PC-3 (cell line): ENCODE measurements around the gene FOXQ1.

Experiments used
- EZH2 ChIP-seq: fragments of 300-600 bp; sonication (generic); IDR thresholded peaks from one replicate; pipeline ENCODE4 v1.6.1; 2017; ENCODE audit warnings: antibody characterized with exemption, mild to moderate bottlenecking, low read length; ENCODE audit not compliant: unreplicated experiment
- TF ChIP-seq, protein P1 (sequence below): fragments of 300-600 bp; sonication (generic); conservative IDR thresholded peaks from 2 replicates; pipeline ENCODE4 v1.5.1; 2017; ENCODE audit warnings: antibody characterized with exemption, low read depth, mild to moderate bottlenecking, low read length

DNA sequence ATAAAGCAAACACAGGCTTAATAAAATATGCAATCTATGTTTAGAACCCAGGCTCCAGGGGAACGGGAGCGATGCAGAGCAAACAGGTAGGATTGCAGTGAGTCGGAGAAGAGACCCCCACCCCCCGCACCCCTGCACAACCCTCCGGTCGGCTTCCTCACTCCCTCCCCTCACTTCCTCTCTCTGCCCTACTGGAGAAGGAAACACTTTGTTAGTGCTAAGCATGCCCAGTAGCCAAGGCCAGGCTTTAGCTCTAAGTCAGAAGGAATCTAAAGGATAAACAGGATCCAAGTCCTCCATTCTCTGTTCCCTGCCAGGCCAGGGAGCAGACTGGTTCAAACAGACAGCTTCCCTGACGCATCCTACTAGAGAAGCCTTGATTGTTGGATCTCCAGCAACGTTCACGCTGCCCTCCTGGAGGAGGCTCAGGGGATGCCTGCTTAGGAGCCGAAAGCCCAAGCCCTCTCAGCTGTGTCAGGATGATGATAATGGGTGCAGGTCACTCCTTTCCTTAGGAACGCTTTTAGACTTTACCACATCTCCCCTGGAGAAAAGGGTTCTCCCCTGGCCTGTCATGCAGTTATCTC lies 14.7 kb downstream of the FOXQ1 start:
- TF ChIP-seq, protein P1, sequence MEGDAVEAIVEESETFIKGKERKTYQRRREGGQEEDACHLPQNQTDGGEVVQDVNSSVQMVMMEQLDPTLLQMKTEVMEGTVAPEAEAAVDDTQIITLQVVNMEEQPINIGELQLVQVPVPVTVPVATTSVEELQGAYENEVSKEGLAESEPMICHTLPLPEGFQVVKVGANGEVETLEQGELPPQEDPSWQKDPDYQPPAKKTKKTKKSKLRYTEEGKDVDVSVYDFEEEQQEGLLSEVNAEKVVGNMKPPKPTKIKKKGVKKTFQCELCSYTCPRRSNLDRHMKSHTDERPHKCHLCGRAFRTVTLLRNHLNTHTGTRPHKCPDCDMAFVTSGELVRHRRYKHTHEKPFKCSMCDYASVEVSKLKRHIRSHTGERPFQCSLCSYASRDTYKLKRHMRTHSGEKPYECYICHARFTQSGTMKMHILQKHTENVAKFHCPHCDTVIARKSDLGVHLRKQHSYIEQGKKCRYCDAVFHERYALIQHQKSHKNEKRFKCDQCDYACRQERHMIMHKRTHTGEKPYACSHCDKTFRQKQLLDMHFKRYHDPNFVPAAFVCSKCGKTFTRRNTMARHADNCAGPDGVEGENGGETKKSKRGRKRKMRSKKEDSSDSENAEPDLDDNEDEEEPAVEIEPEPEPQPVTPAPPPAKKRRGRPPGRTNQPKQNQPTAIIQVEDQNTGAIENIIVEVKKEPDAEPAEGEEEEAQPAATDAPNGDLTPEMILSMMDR: no peak
- TF ChIP-seq EZH2: no peak
